ENCODE measurements around the gene EIF2B5.
"Not testable (repeated sequence)": the region's sequence is repeated elsewhere in the genome, so short reads cannot be mapped to it uniquely, and the experiment has no call there.

Gene EIF2B5

GRCh38 chr3:184157206-184157605 is 22.0 kb downstream of the EIF2B5 start:
- Mint-ChIP-seq H3K36me3 (ENCODE audit: low read depth) (peaks cover 1% of the 10 kb centered on the region), H3K27ac (peak overlapping the region; percentile 64), H3K9me3 (no peaks in the 10 kb centered on the region), H3K4me3 (peak overlapping the region; percentile 92), H3K4me1 (ENCODE audit: low read depth) (peaks cover 20% of the 10 kb centered on the region), H3K27me3 (ENCODE audit: low read depth) (no peaks in the 10 kb centered on the region)

- H3K9me3 Mint-ChIP-seq, result no peaks in the 10 kb centered on the region
- H3K27ac Mint-ChIP-seq, result no peak overlapping the region
- H3K36me3 Mint-ChIP-seq (ENCODE audit: low read depth), result peaks cover 1% of the 10 kb centered on the region
- H3K4me3 Mint-ChIP-seq, result no peak overlapping the region
- no peaks in the 10 kb centered on the region for H3K27me3 Mint-ChIP-seq (ENCODE audit: low read depth)
- H3K4me1 Mint-ChIP-seq (ENCODE audit: low read depth), result peaks cover 20% of the 10 kb centered on the region
These were observed 23.2 kb downstream of the EIF2B5 start for GRCh38 chr3:184158404-184158803.

GRCh38 chr3:184160456-184160855 is 25.3 kb downstream of the EIF2B5 start:
- no peaks in the 10 kb centered on the region for H3K9me3 Mint-ChIP-seq
- H3K4me1 Mint-ChIP-seq (ENCODE audit: low read depth), result peaks cover 22% of the 10 kb centered on the region
- peaks cover 9% of the 10 kb centered on the region for H3K36me3 Mint-ChIP-seq (ENCODE audit: low read depth)
- H3K27me3 Mint-ChIP-seq (ENCODE audit: low read depth), result no peaks in the 10 kb centered on the region
- no peak overlapping the region for H3K4me3 Mint-ChIP-seq
- H3K27ac Mint-ChIP-seq, result no peak overlapping the region

GRCh38 chr3:184162571-184163070 is 27.5 kb downstream of the EIF2B5 start:
- H3K9me3 Mint-ChIP-seq; H3K4me3 Mint-ChIP-seq; H3K27me3 Mint-ChIP-seq (ENCODE audit: low read depth); H3K27ac Mint-ChIP-seq: not testable (repeated sequence)
- Mint-ChIP-seq H3K36me3 (ENCODE audit: low read depth) (peaks cover 13% of the 10 kb centered on the region), H3K4me1 (ENCODE audit: low read depth) (peaks cover 11% of the 10 kb centered on the region)

GRCh38 chr3:184164648-184165330 is 29.6 kb downstream of the EIF2B5 start:
- H3K27ac Mint-ChIP-seq, result no peak overlapping the region
- peaks cover 8% of the 10 kb centered on the region for H3K4me1 Mint-ChIP-seq (ENCODE audit: low read depth)
- H3K36me3 Mint-ChIP-seq (ENCODE audit: low read depth), result peaks cover 13% of the 10 kb centered on the region
- no peak overlapping the region for H3K4me3 Mint-ChIP-seq
- no peaks in the 10 kb centered on the region for H3K9me3 Mint-ChIP-seq
- no peaks in the 10 kb centered on the region for H3K27me3 Mint-ChIP-seq (ENCODE audit: low read depth)

- H3K36me3 Mint-ChIP-seq (ENCODE audit: low read depth), result peaks cover 13% of the 10 kb centered on the region
- H3K4me1 Mint-ChIP-seq (ENCODE audit: low read depth), result peaks cover 2% of the 10 kb centered on the region
- H3K4me3 Mint-ChIP-seq, result no peak overlapping the region
- no peaks in the 10 kb centered on the region for H3K27me3 Mint-ChIP-seq (ENCODE audit: low read depth)
- H3K27ac Mint-ChIP-seq, result no peak overlapping the region
- no peaks in the 10 kb centered on the region for H3K9me3 Mint-ChIP-seq
These were observed 30.4 kb downstream of the EIF2B5 start for GRCh38 chr3:184165543-184165942.

- peaks cover 14% of the 10 kb centered on the region for H3K36me3 Mint-ChIP-seq (ENCODE audit: low read depth)
- no peaks in the 10 kb centered on the region for H3K27me3 Mint-ChIP-seq (ENCODE audit: low read depth)
- H3K4me3 Mint-ChIP-seq, result no peak overlapping the region
- no peak overlapping the region for H3K27ac Mint-ChIP-seq
- H3K9me3 Mint-ChIP-seq, result no peaks in the 10 kb centered on the region
- peaks cover 2% of the 10 kb centered on the region for H3K4me1 Mint-ChIP-seq (ENCODE audit: low read depth)
These were observed 31.5 kb downstream of the EIF2B5 start for GRCh38 chr3:184166671-184167070.

- Mint-ChIP-seq H3K4me1 (ENCODE audit: low read depth) (peaks cover 2% of the 10 kb centered on the region), H3K27ac (no peak overlapping the region), H3K9me3 (no peaks in the 10 kb centered on the region), H3K4me3 (no peak overlapping the region), H3K27me3 (ENCODE audit: low read depth) (no peaks in the 10 kb centered on the region), H3K36me3 (ENCODE audit: low read depth) (peaks cover 19% of the 10 kb centered on the region)
These were observed 32.6 kb downstream of the EIF2B5 start for GRCh38 chr3:184167786-184168185.

- Mint-ChIP-seq H3K9me3 (no peaks in the 10 kb centered on the region), H3K4me1 (ENCODE audit: low read depth) (peaks cover 2% of the 10 kb centered on the region), H3K27me3 (ENCODE audit: low read depth) (no peaks in the 10 kb centered on the region), H3K36me3 (ENCODE audit: low read depth) (peaks cover 19% of the 10 kb centered on the region), H3K4me3 (no peak overlapping the region), H3K27ac (no peak overlapping the region)
These were observed 33.4 kb downstream of the EIF2B5 start for GRCh38 chr3:184168363-184169120.

GRCh38 chr3:184169896-184170875 is 35.0 kb downstream of the EIF2B5 start:
- Mint-ChIP-seq H3K36me3 (ENCODE audit: low read depth) (peaks cover 13% of the 10 kb centered on the region), H3K27ac (no peak overlapping the region), H3K4me1 (ENCODE audit: low read depth) (peaks cover 6% of the 10 kb centered on the region), H3K4me3 (no peak overlapping the region), H3K27me3 (ENCODE audit: low read depth) (no peaks in the 10 kb centered on the region), H3K9me3 (no peaks in the 10 kb centered on the region)

GRCh38 chr3:184171562-184171961 is 36.4 kb downstream of the EIF2B5 start:
- no peak overlapping the region for H3K4me3 Mint-ChIP-seq
- H3K27me3 Mint-ChIP-seq (ENCODE audit: low read depth), result no peaks in the 10 kb centered on the region
- no peak overlapping the region for H3K27ac Mint-ChIP-seq
- no peaks in the 10 kb centered on the region for H3K9me3 Mint-ChIP-seq
- H3K4me1 Mint-ChIP-seq (ENCODE audit: low read depth), result peaks cover 19% of the 10 kb centered on the region
- H3K36me3 Mint-ChIP-seq (ENCODE audit: low read depth), result peaks cover 11% of the 10 kb centered on the region

- Mint-ChIP-seq H3K4me1 (ENCODE audit: low read depth) (peaks cover 24% of the 10 kb centered on the region), H3K27ac (no peak overlapping the region), H3K36me3 (ENCODE audit: low read depth) (peaks cover 7% of the 10 kb centered on the region), H3K4me3 (no peak overlapping the region), H3K9me3 (no peaks in the 10 kb centered on the region), H3K27me3 (ENCODE audit: low read depth) (no peaks in the 10 kb centered on the region)
These were observed 37.7 kb downstream of the EIF2B5 start for GRCh38 chr3:184172681-184173373.

GRCh38 chr3:184173374-184173722 is 38.2 kb downstream of the EIF2B5 start:
- Mint-ChIP-seq H3K4me1 (ENCODE audit: low read depth) (peaks cover 28% of the 10 kb centered on the region), H3K36me3 (ENCODE audit: low read depth) (peaks cover 11% of the 10 kb centered on the region), H3K9me3 (no peaks in the 10 kb centered on the region), H3K27ac (no peak overlapping the region), H3K4me3 (no peak overlapping the region), H3K27me3 (ENCODE audit: low read depth) (no peaks in the 10 kb centered on the region)

GRCh38 chr3:184174284-184174645 is 39.1 kb downstream of the EIF2B5 start:
- Mint-ChIP-seq H3K4me1 (ENCODE audit: low read depth) (peaks cover 28% of the 10 kb centered on the region), H3K36me3 (ENCODE audit: low read depth) (peaks cover 17% of the 10 kb centered on the region), H3K9me3 (no peaks in the 10 kb centered on the region), H3K4me3 (peak overlapping the region; percentile 99), H3K27ac (peak overlapping the region; percentile 72), H3K27me3 (ENCODE audit: low read depth) (no peaks in the 10 kb centered on the region)

All from T-helper 1 cell treated with Interleukin-12 subunit alpha and Interleukin-12 subunit beta and Interleukin-4 antibody, amounts not matched to agents 30 μg/mL and 1 μg/mL, for 36 hours (primary cell).